GM18907 (cell line): ENCODE data around the gene UVRAG.

ENCODE experiments used
- ATAC-seq: cut with Tn5 transposase; IDR thresholded peaks from one replicate; pipeline ENCODE4 v1.9.1; 2021; ENCODE audit warnings: mild to moderate bottlenecking, moderate library complexity; ENCODE audit not compliant: unreplicated experiment

UVRAG gene

DNA sequence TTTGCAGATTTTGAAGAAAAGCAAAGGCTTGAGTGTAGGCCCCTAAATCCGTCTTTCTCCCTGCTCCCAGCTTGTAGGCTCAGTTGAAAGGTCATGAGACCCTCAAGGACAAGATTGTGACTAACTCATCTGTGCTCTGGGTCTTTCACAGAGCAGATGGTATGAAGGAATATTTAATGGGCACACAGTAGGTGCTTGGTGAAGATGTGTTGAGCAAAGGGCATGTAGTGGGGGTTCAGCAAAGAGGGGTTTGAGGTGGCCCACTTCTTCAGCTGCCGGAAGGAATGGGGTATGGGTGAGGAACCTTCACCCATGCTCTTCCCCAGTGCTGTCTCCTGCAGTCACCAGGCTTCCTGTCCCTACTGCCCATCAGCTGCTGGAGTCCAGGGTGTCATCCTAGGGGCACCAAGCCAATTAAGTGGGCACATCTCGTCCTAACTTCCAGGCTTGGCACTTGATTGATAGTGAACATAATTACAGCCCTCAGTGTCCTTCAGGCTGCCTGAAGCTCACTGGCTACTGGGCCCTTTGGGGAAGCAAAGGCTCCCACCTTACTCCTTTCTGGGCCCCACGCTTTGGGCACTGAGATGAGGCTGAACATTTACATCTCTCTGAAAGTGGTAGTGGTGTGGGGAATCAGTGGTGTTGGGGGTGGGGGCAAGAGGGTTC, 31.5 kb upstream of the UVRAG start:
- no peak for ATAC-seq

DNA sequence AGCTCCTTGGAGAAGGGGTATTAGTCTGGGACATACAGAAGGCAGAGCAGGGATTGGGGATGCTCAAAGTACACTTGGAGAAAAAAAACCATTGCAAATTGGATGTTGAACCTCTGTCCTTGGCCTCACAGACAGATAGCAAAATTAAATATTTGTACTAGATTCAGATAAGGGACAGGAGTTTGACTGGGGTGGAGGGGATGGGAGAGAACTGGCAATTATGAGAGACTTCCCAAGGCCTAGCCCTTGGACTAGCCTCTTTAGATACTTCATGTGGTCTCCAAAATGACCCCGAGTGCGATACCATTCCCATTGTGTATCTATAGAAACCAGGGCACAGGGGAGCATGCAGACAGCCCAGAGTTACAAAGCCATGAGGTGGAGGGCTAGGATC, 30.9 kb upstream of the UVRAG start:
- ATAC-seq = no peak

DNA sequence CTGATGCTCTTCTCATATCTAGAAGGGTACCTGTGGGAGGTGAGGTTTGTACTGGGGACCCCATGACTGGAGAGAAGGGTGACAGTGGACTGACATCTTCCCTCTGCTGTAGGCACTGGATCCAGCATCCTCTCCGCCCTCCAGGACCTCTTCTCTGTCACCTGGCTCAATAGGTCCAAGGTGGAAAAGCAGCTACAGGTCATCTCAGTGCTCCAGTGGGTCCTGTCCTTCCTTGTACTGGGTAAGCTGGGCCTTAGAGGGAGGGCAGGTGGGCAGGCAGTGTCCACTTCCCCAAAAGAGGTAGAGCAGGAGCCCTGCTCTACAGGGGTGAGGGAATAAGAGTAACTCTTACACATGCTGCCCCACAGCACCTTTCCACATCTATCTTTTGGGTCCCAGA, 30.5 kb upstream of the UVRAG start:
- no peak for ATAC-seq

DNA sequence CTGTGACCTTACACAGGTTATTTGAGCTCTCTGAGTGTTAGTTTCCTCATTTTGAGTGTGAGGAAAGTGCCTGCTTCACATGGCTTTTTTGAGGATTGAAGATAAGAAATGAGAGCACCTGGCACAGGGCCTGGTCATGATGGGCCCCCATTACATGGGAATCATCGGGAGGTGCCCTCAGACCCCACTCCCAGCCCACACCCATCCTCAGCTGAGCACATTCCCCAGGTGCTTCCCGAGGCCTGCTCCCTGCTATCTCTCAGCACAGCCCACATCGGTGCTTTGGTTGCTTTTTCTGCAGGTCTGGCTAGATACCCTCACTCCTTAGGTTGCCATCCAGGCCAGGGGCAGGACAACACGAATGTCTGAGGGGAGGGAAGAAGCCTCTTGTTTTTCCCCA, 29.8 kb upstream of the UVRAG start:
- ATAC-seq = no peak

DNA sequence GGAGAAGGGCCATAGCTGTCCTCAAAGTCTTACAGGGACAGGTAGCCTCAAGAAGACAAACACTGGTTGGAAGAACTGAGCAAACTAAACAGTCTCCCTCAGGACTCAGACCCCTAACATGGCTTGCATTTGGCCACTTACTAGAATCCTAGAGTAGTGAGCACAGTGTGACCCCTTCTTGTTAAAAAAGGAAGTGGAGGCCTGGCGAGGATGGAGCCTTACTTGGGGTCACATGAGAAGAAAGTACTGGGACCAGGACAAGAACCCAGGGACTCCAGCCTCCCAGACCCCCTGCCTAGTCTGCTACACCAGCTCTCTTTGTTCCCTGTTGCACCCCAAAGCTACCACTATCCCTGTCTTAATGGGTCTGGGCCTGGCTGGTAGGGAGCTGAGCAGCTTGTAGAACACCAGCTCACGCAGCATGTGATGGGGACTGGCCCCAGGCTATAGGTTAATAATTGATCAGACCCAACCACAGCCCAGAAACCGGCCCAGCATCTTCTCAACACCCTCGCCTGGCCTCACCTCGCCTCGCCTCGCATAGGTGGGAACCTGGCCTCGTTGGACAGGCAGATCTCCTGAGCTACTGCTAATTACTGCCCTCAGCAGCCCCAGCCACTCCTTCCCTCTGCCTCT, 28.8 kb upstream of the UVRAG start:
- ATAC-seq = peak; percentile 75

DNA sequence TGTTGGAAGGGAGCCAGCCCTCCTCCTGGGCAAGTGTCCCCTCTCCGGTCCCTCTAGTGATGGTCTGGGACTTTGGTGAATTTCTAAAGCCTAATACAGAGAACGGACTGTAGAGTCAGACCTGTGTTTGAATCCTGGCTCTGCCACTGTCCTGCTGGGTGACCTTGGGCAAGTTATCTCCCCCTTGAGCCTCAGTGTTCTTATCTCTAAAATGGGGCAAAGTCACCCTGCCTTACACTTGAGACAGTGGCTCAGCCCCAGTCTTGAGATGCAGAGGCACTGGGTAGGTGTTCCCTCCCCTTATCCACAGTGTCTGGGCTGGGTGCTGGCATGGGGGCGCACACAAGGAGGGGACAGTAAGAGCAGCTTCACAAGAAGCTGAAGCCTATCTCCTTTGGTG, 25.5 kb upstream of the UVRAG start:
- no peak for ATAC-seq

- ATAC-seq = no peak
Measured at GRCh38 chr11:75790986-75791385, 24.0 kb upstream of the UVRAG start.

- no peak for ATAC-seq
Measured at GRCh38 chr11:75792127-75792731, 22.8 kb upstream of the UVRAG start.

GRCh38 chr11:75792997-75793800, 21.8 kb upstream of the UVRAG start:
- ATAC-seq = no peak

- ATAC-seq = no peak
Measured at GRCh38 chr11:75793966-75794365, 21.0 kb upstream of the UVRAG start.

GRCh38 chr11:75795276-75796090, 19.5 kb upstream of the UVRAG start:
- ATAC-seq = no peak

- no peak for ATAC-seq
Measured at GRCh38 chr11:75796091-75796435, 18.9 kb upstream of the UVRAG start.

DNA sequence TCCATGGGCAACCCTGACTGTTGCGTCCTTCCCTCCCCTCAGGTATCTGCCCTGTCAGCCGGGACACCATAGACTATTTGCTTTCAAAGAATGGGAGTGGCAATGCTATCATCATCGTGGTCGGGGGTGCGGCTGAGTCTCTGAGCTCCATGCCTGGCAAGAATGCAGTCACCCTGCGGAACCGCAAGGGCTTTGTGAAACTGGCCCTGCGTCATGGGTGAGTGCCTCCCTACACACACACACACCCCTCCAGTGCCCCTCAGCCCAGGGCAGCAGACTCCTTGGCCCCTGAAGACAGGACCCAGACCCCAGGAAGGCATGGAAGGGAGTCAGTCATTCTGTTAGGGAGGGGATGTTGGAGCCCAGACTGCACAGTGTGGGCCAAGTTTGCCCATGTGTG, 17.9 kb upstream of the UVRAG start:
- no peak for ATAC-seq

- no peak for ATAC-seq
Measured at GRCh38 chr11:75797792-75798191, 17.2 kb upstream of the UVRAG start.

DNA sequence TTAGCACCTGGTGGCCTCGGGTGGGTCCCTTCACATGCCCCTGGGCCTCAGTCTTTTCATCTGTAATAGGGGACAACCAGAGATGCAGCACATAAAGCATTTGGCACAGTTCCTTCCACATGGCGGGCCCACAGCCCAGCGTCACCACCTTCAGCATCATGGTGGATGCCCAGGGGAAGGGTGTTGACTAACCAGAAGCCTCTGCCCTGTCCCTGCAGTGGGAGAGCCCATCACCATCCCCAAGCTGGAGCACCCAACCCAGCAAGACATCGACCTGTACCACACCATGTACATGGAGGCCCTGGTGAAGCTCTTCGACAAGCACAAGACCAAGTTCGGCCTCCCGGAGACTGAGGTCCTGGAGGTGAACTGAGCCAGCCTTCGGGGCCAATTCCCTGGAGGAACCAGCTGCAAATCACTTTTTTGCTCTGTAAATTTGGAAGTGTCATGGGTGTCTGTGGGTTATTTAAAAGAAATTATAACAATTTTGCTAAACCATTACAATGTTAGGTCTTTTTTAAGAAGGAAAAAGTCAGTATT, 14.8 kb upstream of the UVRAG start:
- ATAC-seq = no peak

- ATAC-seq = no peak
Measured at GRCh38 chr11:75800728-75801361, 14.2 kb upstream of the UVRAG start.

- no peak for ATAC-seq
Measured at GRCh38 chr11:75801362-75802020, 13.5 kb upstream of the UVRAG start.

DNA sequence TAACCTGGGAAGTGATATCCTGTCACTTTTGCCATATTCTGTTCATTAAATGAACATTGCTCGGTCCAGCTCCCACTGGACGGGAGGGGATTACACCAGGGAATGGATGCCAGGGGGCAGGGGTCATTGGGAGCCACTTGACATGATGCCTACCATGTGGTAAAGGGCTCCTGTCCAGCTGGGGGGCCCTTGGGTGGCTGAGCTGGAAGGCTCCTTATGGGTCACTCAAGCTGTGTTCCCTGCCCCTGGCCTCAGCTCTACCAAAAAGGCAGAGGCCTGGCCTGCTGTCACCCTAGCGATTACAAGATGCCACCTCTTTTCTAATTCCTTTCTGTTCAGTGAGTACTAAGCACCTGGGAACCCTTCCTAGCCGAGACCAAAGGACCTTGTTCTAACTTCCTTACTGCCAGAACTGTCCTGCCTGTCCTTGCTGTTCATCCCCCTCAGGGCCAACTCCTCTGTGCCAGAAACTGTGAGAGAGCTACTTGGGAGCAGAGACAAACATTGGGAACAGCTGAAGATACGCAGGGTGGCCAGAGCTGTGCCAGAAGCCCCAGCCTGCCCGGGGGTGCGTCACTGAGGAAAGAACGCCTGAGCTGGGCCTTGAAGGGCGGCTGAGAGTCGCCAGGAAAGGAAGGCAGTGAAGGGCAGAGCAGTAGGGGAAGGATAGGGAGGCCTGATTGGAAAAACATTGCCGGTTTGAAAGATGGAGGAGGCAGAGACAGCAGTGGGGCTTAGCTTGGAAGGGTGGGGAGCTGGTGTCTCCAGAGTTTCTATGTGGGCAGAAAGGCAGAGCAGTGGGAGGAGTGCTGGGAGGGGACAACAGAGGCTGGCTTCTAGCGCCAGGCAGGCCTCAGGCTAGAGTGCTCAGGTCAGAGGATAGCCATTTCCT, 12.7 kb upstream of the UVRAG start:
- no peak for ATAC-seq
